Calu3 (cell line): ENCODE measurements around the gene SAMD8. TPM values are rescaled to one million over a fixed set of nuclear protein-coding genes. Genes with fewer than 3 reads are reported as not detected.

Source experiments
- BruUV-seq: library from RNA; stranded (reverse); fragments of 400-500 nt; replicated peaks from 2 replicates; lab custom pipeline; 2021; lab: Mats Ljungman, UMichigan
- CTCF ChIA-PET: fragments of 300-600 bp; sonication (Branson Sonifier 250); formaldehyde crosslinking; loops from one replicate; lab custom pipeline; 2022; ENCODE audit warnings: antibody characterized with exemption; lab: Charles Lee
- DNase-seq: peaks from one replicate; pipeline ENCODE4 v3.0.0; 2022
- H3K27ac Mint-ChIP-seq: one replicate; pipeline ENCODE4 v1.8.0; 2022; ENCODE audit warnings: mixed read lengths; ENCODE audit not compliant: unreplicated experiment
- H3K27me3 Mint-ChIP-seq: one replicate; pipeline ENCODE4 v1.8.0; 2022; ENCODE audit warnings: mixed read lengths; ENCODE audit not compliant: unreplicated experiment
- H3K36me3 Mint-ChIP-seq: one replicate; pipeline ENCODE4 v1.8.0; 2022; ENCODE audit warnings: mild to moderate bottlenecking, moderate library complexity, mixed read lengths; ENCODE audit not compliant: insufficient read depth, unreplicated experiment
- H3K4me1 Mint-ChIP-seq: one replicate; pipeline ENCODE4 v1.8.0; 2022; ENCODE audit warnings: mild to moderate bottlenecking, low read depth, mixed read lengths; ENCODE audit not compliant: unreplicated experiment
- H3K4me3 Mint-ChIP-seq: one replicate; pipeline ENCODE4 v1.8.0; 2022; ENCODE audit warnings: mild to moderate bottlenecking, low read depth, moderate library complexity, mixed read lengths; ENCODE audit not compliant: unreplicated experiment
- H3K9me3 Mint-ChIP-seq: one replicate; pipeline ENCODE4 v1.8.0; 2022; ENCODE audit warnings: low read depth, mixed read lengths; ENCODE audit not compliant: unreplicated experiment
- intact Hi-C: fragments of 100-400 bp; cut with micrococcal nuclease; formaldehyde crosslinking; loops from one replicate; pipeline ENCODE4 v1.10.0; 2022; ENCODE audit not compliant: unreplicated experiment
- total RNA-seq: library from RNA; stranded (reverse); gene quantifications from 2 replicates; pipeline ENCODE4 v1.2.3, GENCODE V29; 2022
- TF ChIP-seq, protein P1 (sequence below): fragments of 200-600 bp; IDR thresholded peaks from one replicate; pipeline ENCODE4 v1.8.0; 2022; ENCODE audit warnings: antibody characterized with exemption; ENCODE audit not compliant: unreplicated experiment

SAMD8 gene
- total RNA-seq, 1 experiment from 2014 or later: 19.9 TPM

- H3K36me3 Mint-ChIP-seq: no peaks in the 10 kb centered on the region
- intact Hi-C loops: no loop called here
- DNase-seq: no peak
- no peak overlapping the region for H3K4me3 Mint-ChIP-seq
- no peaks in the 10 kb centered on the region for H3K9me3 Mint-ChIP-seq
- no TSS peak for BruUV-seq
- CTCF ChIA-PET: no interaction called here
- no peaks in the 10 kb centered on the region for H3K4me1 Mint-ChIP-seq
- H3K27me3 Mint-ChIP-seq: no peaks in the 10 kb centered on the region
- TF ChIP-seq, protein P1, sequence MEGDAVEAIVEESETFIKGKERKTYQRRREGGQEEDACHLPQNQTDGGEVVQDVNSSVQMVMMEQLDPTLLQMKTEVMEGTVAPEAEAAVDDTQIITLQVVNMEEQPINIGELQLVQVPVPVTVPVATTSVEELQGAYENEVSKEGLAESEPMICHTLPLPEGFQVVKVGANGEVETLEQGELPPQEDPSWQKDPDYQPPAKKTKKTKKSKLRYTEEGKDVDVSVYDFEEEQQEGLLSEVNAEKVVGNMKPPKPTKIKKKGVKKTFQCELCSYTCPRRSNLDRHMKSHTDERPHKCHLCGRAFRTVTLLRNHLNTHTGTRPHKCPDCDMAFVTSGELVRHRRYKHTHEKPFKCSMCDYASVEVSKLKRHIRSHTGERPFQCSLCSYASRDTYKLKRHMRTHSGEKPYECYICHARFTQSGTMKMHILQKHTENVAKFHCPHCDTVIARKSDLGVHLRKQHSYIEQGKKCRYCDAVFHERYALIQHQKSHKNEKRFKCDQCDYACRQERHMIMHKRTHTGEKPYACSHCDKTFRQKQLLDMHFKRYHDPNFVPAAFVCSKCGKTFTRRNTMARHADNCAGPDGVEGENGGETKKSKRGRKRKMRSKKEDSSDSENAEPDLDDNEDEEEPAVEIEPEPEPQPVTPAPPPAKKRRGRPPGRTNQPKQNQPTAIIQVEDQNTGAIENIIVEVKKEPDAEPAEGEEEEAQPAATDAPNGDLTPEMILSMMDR: no peak
- no peak overlapping the region for H3K27ac Mint-ChIP-seq
Measured at GRCh38 chr10:75068523-75068922, 42.9 kb upstream of the SAMD8 start.

DNA sequence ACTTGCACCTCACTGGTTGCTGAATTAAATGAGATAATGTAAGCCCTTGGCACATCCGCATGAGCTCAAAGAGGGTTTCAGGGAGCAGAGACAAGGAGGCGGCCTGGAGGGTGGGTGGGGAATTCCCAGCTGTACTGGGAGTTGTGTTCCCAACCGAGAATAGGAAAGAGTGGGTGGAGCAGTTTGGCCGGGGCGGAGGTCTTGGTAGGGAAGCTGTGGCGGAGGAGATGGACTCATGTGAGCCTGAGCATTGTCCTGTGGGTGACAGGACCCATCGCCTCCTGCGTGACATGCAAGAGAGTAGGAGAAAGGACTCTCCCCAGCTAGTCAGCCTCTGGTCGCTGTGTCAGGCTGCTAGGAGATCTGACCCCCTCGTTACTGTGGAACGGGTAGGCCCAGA, 41.0 kb upstream of the SAMD8 start:
- intact Hi-C loops: no loop called here
- no TSS peak for BruUV-seq
- TF ChIP-seq, protein P1: no peak
- Mint-ChIP-seq H3K9me3 (no peaks in the 10 kb centered on the region), H3K27ac (no peak overlapping the region), H3K4me1 (peaks cover 8% of the 10 kb centered on the region), H3K36me3 (no peaks in the 10 kb centered on the region), H3K4me3 (no peak overlapping the region), H3K27me3 (no peaks in the 10 kb centered on the region)
- no peak for DNase-seq
- CTCF ChIA-PET: no interaction called here

- no TSS peak for BruUV-seq
- Mint-ChIP-seq H3K27ac (no peak overlapping the region), H3K27me3 (peaks cover 4% of the 10 kb centered on the region), H3K9me3 (no peaks in the 10 kb centered on the region), H3K36me3 (no peaks in the 10 kb centered on the region), H3K4me3 (no peak overlapping the region), H3K4me1 (peaks cover 8% of the 10 kb centered on the region)
- CTCF ChIA-PET: no interaction called here
- TF ChIP-seq, protein P1: no peak
- DNase-seq: no peak
- intact Hi-C loops: no loop called here
Measured at GRCh38 chr10:75070961-75071428, 40.5 kb upstream of the SAMD8 start.

DNA sequence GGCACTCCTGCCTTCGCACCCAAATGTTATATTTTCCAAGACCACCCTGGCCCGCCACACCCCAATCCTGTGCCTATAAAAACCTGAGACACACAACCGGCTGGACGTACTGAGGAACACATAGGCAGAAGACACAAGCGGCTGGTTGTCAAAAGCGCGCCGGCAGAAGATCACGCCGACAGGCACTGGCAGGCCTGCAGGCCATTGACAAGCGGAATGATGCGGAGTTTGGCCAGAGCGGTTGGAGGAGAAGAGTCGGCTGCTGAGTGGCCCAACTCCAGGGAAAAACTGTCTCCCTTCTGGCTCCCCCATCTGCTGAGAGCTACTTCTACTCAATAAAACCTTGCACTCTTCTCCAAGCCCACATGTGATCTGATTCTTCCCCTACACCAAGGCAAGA, 39.7 kb upstream of the SAMD8 start:
- no peaks in the 10 kb centered on the region for H3K9me3 Mint-ChIP-seq
- H3K4me1 Mint-ChIP-seq: peaks cover 8% of the 10 kb centered on the region
- no peak overlapping the region for H3K27ac Mint-ChIP-seq
- CTCF ChIA-PET: no interaction called here
- DNase-seq: no peak
- intact Hi-C loops: no loop called here
- peaks cover 8% of the 10 kb centered on the region for H3K27me3 Mint-ChIP-seq
- H3K36me3 Mint-ChIP-seq: no peaks in the 10 kb centered on the region
- TF ChIP-seq, protein P1: no peak
- no peak overlapping the region for H3K4me3 Mint-ChIP-seq
- no TSS peak for BruUV-seq
